ENCODE measurements around the gene ANKS3.
A peak's percentile ranks its signal among the peaks of the same experiment; 100 is the strongest.

ANKS3 gene

DNA sequence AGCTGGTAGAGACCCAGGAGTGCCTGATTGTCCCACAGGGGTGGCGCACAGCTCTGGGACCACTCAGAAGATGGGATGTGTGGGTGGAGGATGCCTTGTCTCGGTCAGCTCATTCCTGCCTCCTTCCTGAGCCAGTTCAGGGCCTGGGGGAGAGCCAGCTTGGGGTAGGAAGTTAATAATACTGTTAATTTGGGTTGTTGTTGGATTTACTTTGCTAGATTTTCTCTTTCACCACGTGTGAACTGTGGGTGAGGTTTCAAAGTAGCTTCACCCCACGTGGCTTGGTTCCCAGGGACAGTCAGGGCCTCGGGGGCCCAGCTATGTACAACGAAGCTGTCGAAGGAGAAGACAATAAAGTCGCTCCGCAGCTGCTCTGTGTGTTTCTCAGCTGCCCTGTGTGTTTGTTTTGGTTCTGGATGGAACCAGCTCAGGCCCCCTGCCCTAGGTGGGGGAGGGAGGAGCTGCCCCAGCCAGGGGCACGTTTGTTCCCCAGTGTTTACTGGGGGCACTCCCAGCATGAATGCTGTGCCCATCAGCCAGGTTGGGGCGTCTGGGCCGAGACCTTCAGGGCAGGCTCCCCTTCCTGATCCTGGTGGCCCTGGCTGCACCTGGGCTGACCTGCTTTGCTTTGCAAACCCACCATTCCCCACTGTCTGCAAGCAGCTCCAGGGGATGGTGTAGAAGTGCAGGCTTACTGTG lies 38.4 kb downstream of the ANKS3 start:
- DNase-seq (ENCODE audit: low read depth): no peak

DNA sequence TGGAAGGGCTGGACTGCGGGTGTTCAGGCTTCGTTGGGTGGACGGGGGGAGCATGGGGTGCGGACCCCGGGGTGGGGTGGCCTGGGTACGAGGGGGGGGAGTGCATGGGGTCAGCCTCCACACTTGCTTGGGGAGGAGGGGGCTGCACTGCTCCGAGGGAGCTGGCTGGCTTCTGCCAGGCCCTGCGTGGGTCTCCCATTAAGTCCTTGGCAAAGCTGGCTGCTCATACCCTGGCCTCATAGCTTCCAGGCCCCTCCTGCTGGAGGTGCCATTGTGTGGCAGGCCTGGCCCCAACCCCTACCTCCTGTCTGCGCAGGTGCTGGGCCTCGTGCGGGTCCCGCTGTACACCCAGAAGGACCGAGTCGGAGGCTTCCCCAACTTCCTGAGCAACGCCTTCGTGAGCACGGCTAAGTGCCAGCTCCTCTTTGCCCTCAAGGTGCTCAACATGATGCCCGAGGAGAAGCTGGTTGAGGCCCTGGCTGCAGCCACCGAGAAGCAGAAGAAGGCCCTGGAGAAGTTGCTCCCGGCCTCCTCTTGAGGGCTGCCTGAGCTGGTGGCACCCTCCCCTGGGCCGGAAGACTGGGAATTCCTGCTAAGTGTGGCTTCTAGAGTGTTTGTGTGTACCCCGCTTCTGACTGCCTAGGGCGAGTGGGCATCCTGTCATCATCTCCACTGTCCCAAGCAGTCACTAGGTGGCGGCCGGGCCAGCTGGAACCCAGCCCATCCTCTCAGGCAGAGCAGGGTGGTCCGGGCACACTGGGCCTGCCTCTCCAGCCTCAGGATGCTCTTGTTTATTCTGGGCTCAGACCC lies 39.2 kb downstream of the ANKS3 start:
- no peak for DNase-seq (ENCODE audit: low read depth)

DNA sequence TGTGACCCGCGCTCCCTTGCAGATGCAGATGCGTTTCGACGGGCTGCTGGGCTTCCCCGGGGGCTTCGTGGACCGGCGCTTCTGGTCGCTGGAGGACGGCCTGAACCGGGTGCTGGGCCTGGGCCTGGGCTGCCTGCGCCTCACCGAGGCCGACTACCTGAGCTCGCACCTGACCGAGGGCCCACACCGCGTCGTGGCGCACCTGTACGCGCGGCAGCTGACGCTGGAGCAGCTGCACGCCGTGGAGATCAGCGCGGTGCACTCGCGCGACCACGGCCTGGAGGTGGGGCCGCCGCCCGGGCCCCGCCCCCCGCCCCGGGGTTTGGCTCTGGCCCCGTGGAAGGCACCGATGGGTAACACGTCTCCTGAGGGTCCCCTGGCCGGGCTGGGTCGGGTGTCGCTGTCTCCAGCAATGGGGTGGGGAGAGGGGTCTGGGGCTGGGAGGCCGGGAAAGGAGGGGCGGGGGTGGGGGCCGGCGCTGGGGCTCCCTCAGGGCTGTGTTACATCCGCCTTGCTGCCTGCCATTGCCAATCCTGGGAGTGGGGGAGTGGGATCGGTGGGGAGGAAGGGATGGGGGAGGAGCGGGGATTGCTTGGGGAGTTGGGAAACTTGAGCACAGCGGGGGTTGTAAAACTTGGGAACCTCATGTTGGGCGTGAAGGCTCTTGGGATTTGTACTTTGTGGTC lies 40.0 kb downstream of the ANKS3 start:
- peak; percentile 22 for DNase-seq (ENCODE audit: low read depth)

DNA sequence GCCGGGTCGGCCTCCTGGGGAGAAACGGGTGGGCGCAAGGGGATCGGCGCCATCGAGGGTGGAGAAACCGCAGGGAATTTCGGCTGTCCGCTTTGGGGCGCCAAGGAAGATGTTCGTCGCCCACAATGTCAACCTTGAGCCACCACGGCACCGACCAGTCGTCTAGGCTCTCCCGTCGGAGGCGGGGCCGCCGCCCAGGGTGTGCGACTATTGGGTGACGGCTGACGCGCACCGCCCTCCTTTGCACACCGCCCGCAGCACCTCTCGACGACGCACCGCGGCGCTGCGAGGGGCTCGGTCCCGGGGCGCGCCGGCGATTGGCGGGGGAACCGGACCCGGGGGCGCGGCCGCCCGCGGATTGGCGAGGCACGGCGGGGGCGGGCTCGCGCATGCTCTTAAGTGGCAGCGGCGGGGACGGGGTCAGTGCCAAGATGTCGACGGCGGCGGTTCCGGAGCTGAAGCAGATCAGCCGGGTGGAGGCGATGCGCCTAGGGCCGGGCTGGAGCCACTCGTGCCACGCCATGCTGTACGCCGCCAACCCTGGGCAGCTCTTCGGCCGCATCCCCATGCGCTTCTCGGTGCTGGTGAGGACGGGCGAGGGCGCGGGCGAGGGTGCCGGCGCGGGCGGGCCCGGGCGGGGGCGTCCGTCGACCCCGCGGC lies 40.6 kb downstream of the ANKS3 start, which contains the start of gene NUDT16L1:
Gene NUDT16L1, plus strand, starts transcription at position 267 of the 660 bp plus-strand sequence. Its CDS starts 165 bp downstream, at position 432.
- peak; percentile 97 for DNase-seq (ENCODE audit: low read depth)

DNA sequence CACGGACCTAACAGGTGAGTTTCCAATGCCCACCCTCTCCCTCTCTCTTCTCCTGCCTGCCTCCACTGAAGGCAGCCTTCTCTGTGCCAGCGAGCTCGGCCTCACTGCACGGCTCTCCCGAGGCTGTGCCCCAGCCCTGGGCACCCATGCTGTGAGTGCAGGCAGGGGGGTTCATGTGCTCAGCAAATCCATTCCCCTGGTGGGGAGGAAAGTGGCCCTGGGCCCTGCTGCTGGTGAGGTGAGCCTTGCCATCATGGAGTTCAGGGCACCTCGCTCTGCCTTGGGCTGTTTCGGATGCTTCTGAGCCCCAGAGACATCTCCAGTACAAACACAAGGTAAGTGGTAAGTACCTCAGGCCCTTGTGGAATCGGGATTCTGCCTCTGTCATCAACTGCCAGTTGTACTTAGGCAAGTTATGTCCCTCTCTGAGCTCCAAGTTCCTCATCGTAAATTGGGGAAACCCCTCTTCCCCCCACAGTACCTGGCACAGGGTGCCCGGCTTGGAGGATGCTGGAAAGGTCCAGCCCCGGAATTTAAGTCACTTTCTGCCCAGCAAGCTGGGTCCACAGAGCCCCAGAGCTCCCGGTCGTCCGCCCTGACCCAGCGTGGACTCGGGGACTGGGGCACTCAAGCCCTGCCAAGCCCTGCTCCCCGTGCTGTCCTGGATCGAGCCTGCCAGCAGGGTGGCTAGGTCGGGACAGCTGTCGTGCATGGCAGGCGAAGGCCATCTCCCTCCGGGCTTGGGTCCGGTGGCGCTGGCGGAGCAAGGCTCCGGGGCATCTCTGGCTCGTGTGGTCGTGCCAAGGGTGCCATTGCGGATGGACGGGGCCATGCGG lies 41.4 kb downstream of the ANKS3 start:
- DNase-seq (ENCODE audit: low read depth): no peak

DNA sequence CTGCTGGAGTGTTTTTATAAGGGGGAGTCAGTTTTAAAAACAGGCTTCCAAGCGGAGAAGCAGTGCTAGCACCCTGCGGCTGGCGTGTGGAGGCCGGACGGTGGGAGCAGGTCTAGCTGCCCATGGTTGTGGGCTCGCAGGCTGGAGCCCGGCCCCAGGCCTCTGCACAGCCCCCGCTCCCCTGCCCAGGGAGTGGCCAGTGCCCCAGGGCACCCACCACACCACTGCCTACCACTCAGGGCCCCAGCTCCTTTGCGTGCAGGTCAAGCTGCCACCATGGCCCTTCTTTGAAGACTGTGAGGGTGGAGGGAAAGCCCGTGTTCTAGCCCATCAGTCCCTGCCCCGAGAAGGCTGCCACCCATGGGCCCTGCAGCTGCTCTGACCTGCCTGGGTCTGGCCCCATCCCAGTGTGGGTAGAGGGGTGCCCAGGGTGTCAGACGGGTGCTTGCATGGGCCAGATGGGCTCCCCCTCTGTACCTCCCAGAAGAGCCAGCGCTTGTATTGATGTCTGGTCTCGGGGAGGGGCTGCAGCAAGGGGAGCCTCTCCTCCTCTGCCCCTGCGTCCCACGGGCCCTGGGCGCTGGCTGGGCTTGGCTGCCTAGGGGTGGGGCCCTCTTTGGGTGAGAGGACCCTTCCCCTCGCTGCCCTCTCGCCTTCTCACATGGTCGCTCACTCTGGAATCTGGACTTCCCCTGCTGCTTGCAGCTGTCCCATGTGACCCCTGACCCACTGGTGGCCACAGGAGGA lies 42.2 kb downstream of the ANKS3 start:
- DNase-seq (ENCODE audit: low read depth): no peak

DNA sequence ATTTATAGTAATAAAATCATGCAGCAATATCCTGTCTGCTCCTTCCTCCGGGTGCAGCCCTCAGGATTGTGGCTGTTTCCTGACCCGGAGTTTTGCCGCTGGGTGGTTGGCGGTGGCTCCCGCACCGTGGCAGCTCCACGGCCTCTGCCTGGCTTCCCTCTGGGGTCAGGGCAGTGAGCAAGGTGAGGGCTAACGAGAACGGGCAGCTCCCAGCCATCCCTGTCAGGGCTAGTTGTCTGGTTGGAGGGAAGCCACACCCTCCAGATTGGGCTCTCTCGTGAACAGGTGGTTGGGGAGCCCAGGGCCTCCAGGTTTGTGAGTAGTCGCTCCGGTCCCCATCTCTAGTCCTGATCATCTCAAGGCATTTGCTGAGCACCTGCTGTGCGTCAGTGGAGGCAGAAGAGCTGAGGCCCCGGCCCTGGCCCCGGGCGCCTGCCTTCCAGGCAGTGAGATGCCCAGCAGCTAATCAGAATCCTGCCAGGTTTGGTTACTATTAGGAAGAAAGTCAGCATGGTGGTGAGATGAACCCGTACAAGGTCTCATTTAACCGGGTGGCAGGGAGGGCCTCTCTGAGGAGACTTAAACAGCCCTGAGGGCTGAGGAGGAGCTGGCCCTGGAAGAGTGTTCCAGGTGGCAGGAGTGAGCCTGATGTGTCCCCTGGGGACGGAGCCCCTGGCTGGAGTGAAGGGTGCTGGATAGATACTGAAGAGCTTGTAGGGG lies 43.0 kb downstream of the ANKS3 start:
- no peak for DNase-seq (ENCODE audit: low read depth)

DNA sequence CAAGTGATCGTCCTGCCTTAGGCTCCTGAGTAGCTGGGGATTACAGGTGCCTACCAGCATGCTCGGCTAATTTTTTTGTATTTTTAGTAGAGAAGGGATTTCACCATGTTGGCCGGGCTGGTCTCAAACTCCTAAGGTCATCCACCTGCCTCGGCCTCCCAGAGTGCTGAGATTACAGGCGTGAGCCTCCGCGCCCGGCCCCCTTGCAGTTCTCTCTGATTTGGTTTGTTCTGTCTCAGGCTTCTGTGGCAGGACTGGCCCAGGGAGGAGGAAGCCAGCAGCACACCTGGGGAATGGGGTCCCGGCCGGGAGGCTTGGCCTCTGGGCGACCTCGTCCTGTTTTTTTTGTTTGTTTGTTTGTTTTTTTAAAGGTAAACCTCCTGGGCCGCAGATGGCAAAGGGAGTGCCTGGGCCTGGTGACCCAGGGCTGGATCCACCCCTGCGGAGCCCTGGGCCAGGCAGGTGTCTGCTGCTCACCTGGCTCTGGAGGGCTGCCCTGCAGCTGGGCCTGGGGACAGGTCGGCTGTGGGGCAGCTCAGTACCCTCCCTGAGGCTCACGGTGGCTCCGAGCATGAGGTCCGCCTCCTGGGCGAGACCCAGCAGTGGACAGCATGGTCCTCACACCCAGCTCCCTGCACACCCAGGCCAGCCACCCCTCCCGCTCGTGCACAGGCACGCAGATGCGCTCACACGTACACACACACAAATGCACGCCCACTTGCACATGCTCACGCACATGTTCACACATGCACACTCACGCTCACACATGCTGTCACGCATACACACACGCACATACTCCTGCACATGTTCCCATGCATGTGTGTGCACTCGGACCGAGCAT lies 44.0 kb downstream of the ANKS3 start:
- DNase-seq (ENCODE audit: low read depth): no peak

DNA sequence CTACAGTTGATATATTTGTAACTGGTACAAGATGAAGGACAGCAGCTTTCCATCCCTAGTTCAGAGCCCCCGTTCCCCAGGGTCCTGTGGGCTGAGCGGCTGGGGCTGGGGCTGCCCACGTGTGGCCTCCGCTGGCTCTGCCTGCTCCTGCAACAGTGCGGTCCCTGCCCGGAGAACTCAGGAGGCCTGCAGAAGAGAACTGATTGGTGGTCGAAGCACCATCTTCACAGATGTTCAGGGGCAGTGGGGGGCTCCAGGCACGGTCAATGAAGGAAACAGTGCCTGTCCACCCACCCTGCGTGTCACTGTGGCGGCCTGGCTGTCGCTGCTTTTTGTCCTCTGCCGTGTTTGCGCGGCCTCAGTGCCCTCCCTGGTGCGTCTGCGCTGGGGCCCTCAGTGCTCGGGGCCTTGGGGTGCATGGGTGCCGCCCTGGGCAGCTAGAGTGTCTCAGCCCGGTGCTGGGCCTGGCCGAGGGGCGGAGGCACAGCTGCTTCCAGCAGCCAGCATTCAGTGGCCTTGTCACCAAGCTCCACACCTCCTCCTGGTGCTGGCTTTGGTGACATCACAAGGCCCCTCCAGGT lies 44.9 kb downstream of the ANKS3 start:
- no peak for DNase-seq (ENCODE audit: low read depth)

DNA sequence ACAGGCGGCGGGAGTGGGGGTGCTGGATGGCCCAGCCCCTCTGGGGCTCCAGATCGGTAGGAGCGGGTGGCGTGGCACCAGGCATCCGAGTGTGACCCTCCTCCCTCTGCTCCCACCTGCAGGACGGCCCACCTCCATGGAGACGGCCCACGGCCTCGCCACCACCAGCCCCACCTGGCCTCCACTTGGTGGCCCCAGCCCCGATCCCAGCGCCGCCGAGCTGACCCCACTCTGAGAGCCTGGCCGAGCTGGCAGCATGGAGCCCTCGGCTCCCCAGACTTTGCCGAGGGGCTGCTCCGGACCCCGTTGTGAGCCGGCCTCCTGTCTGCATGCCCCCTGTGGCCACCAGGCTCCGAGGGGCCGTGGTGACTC lies 45.4 kb downstream of the ANKS3 start:
- DNase-seq (ENCODE audit: low read depth): no peak

DNA sequence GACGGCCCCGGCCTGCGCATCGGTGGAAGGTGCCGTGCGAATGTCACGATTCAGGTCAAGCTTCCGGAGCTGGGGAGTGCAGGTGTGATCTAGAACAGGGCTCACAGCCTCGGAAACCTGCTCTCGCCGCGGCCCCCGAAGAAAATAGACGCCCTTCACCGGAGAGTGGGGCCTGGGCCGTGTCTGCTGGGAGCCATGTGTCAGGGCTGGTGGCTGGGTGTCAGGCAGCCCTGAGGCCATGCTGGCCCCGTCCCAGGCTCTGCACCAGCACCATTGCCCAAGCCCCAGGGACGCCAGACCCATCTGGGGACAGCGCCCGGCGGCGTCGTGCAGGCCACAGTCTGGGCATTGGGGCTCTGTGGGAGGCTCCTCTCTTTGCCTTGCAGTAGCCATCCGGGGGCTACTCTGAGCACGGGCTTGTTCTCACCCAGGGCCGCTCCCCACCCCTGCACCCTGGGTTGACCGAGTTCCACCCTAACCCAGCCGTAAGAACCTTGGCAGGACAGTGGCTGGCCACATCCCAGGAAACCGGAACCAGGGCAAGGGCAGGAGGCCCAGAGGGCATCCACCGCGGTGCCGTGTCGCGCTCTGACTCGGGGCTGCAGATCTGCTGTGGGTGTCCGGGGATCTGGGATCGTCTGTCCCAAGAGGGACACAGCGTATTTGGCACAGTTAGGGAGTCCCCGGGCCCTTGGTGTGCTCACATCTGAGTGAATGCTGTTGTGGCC lies 46.0 kb downstream of the ANKS3 start:
- DNase-seq (ENCODE audit: low read depth): no peak

DNA sequence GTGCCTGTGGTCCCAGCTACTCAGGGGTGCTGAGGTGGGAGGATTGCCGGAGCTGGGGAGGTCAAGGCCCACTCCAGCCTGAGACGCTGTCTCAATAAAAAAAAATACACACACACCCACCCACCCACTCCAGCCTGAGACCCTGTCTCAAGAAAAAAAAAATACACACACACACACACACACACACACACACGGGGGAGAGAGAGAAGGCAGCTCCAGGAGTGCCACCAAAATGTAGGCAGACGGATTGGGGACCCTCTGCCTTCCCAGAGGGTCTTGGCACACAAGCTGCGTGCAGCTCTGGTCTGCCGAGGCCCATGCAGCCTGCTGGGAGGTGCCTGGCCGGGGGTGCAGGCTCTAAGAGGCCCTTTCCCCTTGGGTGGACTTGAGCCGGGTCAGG lies 46.7 kb downstream of the ANKS3 start:
- no peak for DNase-seq (ENCODE audit: low read depth)

DNA sequence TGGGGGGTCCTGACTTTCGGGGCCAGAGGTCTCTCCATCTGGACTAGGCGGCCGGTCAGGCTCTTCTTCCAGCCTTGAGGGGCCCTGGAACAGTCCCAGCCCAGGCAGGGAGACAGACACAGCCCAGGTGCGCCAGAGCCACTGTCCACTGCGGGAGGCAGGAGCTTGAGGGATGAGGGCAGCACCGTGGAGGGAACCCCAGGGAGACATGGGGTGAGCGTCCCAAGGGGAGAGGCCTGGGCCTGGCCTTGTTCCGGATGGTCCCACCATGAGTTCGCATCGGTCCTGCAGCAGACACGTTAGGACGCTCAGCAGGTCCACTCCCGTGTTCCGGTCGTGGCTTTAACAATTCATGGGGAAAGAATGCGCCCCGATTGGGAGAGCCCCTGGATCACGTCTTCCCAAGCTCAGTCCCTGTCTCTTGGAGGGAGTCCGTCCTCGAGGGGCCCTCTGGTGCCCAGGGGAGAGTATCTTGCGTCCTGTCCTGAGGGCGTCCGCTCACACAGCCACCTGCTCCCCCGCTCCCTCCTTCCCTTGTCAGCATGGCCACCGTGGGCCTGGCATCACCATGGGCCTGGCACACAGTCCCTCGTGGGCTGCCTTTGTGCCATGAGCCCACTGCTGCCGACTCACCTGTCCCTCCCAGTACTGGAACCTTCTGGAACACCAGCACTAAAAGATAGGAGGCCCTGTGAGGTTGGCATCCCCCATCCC lies 47.4 kb downstream of the ANKS3 start:
- no peak for DNase-seq (ENCODE audit: low read depth)

DNA sequence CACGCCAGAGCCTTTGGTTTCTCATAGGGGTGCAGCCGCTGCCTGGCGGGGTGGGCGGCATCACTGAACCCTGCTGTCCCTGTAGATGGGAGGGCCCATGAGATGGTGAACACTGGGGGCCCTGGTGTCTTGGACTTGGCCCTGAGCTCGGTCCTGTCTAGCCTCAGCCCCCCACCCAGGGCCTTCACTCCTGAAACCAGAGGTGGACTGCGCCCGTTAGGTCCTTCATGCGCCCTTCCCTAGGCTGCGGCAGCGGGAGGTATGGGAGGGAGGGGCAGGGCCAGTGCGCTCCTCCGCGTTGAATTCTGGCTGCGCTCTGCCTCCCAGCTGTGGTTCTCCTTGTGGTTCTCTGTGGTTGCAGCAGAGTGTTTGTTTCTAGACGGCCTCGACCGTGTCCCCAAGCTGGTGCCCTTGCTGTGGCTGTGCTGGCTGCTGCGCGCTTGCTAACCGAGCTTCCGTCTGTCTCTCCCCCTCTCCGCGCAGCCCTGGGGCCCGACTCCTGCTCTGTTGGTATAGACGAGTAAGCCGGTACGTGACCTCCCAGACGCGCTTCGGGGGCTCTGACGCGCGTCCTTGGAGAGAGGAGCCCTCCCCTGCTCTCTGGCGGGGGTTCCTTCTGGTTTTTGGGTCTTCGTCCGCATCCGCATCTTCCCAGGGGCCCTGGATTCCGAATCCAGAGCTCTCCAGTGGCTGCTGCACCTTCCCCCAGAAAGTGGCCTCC lies 48.1 kb downstream of the ANKS3 start:
- DNase-seq (ENCODE audit: low read depth): no peak

DNA sequence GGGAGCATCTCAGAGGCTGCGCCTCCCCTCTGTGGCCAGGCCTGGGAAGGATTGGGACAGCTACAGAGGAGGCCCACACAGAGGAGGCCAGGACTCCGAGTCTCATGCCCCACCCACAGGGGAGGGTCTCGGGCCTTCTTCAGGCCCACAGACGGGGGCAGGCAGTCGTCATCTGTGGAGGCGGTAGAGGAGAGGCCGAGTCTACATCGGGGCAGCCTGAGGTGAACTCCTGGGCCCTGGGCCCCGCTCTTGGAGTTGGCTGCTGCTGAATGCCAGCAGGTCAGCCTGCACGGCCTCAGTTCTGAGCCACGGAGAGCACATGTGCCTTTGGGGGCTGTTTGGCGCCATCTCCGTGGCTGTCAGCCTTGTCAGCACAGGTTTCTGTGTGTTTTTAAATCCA lies 48.8 kb downstream of the ANKS3 start:
- no peak for DNase-seq (ENCODE audit: low read depth)

DNA sequence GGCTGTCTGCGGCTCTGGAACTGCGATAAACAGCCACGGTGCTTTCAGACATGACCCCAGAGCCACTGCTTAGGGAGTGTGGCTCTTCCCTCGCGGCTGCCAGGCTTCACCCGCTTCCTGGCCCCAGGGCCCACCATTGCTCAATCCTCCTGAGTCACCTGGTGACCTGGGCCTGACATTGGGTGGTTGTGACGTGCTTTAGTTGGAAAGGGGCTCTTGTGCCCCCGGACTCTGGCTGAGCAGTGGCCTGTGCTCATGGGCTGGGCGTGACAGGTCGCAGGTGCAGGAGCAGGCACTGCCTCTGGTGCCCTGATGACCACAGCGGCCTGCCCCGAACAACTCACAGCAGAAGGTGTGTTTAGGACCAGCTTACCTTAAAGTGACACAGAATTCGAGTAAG lies 49.3 kb downstream of the ANKS3 start:
- DNase-seq (ENCODE audit: low read depth): no peak

Data from activated gamma-delta T cell treated with anti-CD3 and anti-CD28 coated beads, Interleukin-2, amount 50 U/mL, for 16 hours (primary cell).